GM19372 (cell line): ENCODE data around the gene HECTD1.
"Not testable (repeated sequence)": the region's sequence is repeated elsewhere in the genome, so short reads cannot be mapped to it uniquely, and the experiment has no call there.

Experiments
- ATAC-seq: cut with Tn5 transposase; IDR thresholded peaks from one replicate; pipeline ENCODE4 v1.9.1; 2021; ENCODE audit warnings: mild to moderate bottlenecking, low read depth, moderate library complexity; ENCODE audit not compliant: unreplicated experiment

Gene HECTD1

GRCh38 chr14:31097081-31097480, 110.5 kb downstream of the HECTD1 start:
- ATAC-seq: no peak

GRCh38 chr14:31096255-31096654, 111.3 kb downstream of the HECTD1 start:
- ATAC-seq: no peak

DNA sequence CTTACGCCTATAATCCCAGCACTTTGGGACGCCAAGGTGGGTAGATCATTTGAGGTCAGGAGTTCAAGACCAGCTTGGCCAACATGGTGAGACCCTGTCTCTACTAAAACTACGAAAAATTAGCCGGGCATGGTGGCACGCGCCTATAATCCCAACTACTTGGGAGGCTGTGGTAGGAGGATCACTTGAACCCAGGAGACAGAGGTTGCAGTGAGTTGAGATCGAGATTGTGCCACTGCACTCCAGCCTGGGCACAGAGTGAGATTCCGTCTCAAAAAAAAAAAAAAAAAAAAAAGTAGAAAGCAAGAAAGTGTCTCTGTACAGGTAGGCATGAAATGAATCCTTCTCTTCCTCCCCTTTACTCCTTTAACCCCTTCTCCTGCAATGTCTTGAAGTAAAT, 111.8 kb downstream of the HECTD1 start:
- ATAC-seq: not testable (repeated sequence)

DNA sequence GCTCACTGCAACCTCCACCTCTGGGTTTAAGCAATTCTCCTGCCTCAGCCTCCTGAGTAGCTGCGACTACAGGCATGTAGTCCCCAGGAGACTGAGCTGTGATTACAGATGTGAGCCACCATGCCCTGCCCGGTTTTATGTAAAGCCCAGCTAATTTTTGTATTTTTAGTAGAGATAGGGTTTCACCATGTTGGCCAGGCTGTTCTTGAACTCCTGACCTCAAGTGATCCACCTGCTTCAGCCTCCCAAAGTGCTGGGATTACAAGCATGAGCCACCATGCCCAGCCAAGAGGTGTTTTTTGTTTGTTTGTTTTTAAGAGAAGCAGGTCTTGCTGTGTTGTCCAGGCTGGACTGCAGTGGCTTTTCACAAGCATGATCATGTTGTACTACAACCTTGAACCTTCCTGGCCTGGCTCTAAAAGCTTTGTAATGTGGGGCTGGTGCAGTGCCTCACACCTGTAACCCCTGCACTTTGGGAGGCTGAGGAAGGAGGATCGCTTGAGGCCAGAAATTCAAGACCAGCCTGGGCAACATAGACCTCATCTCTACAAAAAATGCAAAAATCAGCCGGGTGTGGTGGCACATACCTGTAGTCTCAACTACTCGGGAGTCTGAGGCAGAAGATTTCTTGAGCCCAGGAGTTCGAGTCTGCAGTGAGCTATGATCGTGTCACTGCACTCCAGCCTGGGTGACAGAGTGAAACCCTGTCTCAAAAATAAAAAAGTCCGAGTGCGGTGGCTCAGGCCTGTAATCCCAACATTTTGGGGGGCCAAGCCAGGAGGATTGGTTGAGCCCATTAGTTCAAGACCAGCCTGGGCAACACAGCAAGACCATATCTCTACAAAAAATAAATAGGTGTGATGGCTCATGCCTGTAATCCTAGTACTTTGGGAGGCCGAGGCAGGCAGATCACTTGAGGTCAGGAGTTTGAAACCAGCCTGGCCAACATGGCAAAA, 113.4 kb downstream of the HECTD1 start:
- ATAC-seq: not testable (repeated sequence)

- no peak for ATAC-seq
Observed at GRCh38 chr14:31092160-31092708, 115.4 kb downstream of the HECTD1 start.

- no peak for ATAC-seq
Observed at GRCh38 chr14:31090883-31091764, 116.5 kb downstream of the HECTD1 start.

DNA sequence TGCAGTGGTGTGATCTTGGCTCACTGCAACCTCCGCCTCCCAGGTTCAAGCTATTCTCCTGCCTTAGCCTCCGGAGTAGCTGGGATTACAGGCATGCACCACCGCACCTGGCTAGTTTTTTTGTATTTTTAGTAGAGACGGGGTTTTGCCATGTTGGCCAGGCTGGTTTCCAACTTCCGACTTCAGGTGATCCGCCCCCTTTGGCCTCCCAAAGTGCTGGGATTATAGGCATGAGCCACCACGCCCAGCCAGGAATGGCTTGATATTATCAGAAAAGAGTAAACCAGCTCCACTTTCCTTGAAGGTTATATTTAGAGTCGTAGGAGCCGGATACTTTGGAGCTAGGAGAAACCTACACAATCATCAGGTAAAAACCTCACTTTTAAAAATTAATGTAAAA, 121.1 kb downstream of the HECTD1 start:
- not testable (repeated sequence) for ATAC-seq

DNA sequence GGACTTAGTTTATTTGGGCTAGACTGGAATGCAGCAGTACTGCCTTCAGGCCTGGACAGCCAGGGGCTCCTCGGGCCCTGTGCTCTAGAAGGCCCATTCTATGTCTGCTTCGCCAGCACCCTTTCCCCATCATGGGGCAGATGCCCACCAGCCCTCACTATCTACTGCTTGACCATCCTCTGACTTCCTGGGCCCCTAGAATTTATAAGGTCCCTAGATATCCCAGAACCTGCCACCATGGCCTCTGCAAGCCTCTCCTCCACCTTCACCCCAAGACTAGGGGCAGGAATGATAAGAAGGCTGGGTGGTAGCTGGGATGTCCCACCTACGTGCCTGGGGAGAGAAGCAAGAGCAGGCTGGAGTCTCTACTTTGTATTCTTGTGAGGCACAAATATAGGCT, 122.6 kb downstream of the HECTD1 start:
- ATAC-seq: no peak

DNA sequence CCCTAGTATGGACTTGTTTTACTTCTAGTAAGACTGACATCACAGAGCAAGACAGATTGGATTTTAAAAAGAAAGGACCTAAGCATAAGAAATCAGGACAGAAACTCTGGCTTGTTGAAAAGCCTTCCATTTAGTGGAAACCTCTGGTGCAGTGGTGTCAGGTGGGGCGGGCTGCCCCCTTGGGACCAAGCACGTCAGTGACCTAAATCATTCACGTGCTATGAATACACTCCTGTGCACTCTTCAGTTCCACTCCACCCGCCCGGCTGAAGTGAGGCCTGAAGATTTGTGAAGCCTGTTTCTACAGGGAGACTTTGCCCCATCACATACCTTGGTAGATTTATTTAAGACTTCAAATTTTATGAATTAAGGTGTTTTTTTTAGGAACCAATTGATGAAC, 123.2 kb downstream of the HECTD1 start:
- ATAC-seq: no peak

- ATAC-seq: no peak
Observed at GRCh38 chr14:31083781-31084180, 123.8 kb downstream of the HECTD1 start.

DNA sequence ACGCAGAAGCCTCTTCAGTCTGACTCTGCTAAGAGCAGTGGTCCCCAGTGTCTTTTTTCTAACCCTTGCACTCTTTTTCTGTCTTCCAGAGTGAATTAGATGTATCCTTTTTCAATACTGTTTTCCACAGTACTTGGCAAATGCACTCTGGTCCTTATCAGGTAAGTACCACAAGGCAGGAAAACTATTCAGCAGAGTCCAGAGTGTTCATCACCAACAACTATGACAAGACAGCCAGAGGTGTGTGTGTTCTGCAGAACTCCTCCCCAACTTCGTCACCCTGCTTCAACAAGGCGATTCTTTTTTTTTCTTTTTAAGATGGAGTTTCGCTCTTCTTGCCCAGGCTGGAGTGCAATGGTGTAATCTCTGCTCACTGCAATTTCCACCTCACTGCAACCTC, 127.1 kb downstream of the HECTD1 start:
- no peak for ATAC-seq

GRCh38 chr14:31080056-31080455, 127.5 kb downstream of the HECTD1 start:
- no peak for ATAC-seq

GRCh38 chr14:31078766-31079165, 128.8 kb downstream of the HECTD1 start:
- ATAC-seq: no peak

GRCh38 chr14:31075144-31075543, 132.4 kb downstream of the HECTD1 start:
- ATAC-seq: no peak

GRCh38 chr14:31071151-31071550, 136.4 kb downstream of the HECTD1 start:
- no peak for ATAC-seq

DNA sequence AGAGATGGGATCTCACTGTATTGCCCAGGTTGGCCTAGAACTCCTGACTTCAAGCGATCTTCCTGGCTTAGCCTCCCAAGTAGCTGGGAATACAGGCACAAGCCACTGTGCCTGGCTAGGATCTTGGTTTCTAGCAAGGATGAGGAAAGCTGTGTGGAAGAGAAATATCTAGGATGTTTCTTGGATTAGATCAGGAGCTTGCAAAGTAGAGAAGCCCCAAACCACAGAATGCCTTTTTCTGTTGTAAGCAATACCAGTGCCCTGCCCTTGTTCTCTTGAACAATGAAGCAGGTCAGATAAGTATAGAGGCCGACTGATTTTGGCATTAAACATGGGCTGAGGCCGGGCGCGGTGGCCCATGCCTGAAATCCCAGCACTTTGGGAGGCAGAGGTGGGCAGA, 137.2 kb downstream of the HECTD1 start:
- ATAC-seq: no peak

DNA sequence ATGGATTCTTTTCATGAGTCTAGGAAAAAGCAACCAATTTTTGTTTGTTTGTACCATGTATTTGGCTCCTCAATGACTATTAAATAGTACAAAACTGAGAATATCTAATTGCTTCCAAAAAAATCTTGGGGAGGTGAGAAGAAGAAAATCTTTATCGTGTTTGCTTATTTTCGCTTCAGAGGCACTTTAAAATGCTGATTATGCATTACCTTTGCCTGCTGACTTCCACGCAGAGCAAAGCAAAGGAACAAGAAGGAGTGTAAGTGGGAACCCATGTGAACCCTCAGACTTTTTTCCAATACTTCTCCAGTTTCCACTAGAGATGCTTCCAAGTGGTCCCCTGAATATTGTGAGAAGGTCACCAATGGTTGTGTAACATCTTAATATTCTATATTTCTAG, 138.2 kb downstream of the HECTD1 start:
- ATAC-seq: no peak

DNA sequence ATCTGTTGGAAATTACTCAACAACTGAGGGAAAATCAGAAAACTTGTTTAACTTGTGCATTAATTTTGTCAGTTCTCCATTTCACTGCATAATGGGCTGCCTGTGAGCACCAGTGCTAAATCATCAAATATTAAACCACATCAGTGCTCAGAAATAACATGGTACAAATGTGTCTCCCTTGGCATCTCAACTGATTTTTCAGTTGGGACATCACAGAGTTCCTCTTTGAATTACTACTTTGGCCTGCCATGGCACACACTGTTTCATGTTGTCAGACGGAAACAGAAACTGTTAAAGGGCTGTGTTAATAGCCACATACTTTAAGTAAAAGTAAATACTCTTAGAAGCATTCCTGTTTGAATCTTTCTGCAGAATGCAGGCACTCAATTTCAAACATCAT, 139.4 kb downstream of the HECTD1 start:
- ATAC-seq: no peak

DNA sequence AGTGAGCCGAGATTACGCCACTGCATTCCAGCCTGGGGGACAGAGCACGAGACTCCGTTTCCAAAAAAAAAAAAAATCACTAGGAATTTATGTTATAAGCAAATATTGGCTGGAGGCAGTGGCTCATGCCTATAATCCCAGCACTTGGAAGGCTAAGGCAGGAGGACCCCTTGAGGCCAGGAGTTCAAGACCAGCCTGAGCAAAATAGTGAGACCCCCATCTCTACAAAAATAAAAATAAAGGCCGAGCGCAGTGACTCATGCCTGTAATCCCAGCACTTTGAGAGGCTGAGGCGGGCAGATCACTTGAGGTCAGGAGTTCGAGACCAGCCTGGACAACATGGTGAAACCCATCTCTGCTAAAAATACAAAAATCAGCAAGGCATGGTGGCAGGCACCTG, 144.7 kb downstream of the HECTD1 start:
- not testable (repeated sequence) for ATAC-seq

GRCh38 chr14:31060253-31060875, 147.2 kb downstream of the HECTD1 start:
- no peak for ATAC-seq
